ENCODE results near the gene GPC3.

Gene GPC3

GRCh38 chrX:133537142-133537541 is 448.3 kb downstream of the GPC3 start:
- no peaks in the 10 kb centered on the region for H3K4me1 ChIP-seq (ENCODE audit: control insufficient read depth, low read depth, low read length)
- no peaks in the 10 kb centered on the region for H3K79me2 ChIP-seq (ENCODE audit: control insufficient read depth, insufficient read depth, low read length)
- no peaks in the 10 kb centered on the region for H3K27me3 ChIP-seq (ENCODE audit: insufficient read depth, low read length, poor library complexity)
- no peak for DNase-seq
- H3K4me3 ChIP-seq (ENCODE audit: low read length): no peak overlapping the region
- H3K56ac ChIP-seq (ENCODE audit: low read length): no peak overlapping the region
- H2BK5ac ChIP-seq (ENCODE audit: low read length): no peak overlapping the region
- H2AK5ac ChIP-seq (ENCODE audit: low read length): no peak overlapping the region
- no peak overlapping the region for H3K18ac ChIP-seq (ENCODE audit: low read length)
- H3K36me3 ChIP-seq (ENCODE audit: control insufficient read depth, insufficient read depth, low read length): no peaks in the 10 kb centered on the region
- no peak overlapping the region for H3K27ac ChIP-seq (ENCODE audit: low read depth, low read length)
- no peak overlapping the region for H4K5ac ChIP-seq (ENCODE audit: low read length)
- H3K23ac ChIP-seq (ENCODE audit: low read length): no peak overlapping the region
- H3K4me2 ChIP-seq (ENCODE audit: low read length): no peak overlapping the region
- H4K8ac ChIP-seq (ENCODE audit: low read depth, low read length): no peak overlapping the region
- WGBS (ENCODE audit: extremely low coverage, insufficient coverage, low lambda C conversion rate): no CpG with 5 or more reads among the region's 3 CpGs
- no peak overlapping the region for H3K4ac ChIP-seq (ENCODE audit: low read depth, low read length)
- no peak overlapping the region for H2BK120ac ChIP-seq (ENCODE audit: low read depth, low read length)
- H3K9ac ChIP-seq (ENCODE audit: low read length): no peak overlapping the region
- no peaks in the 10 kb centered on the region for H3K79me1 ChIP-seq (ENCODE audit: low read length)
- H2BK15ac ChIP-seq (replicated peaks; ENCODE audit: low read depth): no peak overlapping the region

- H3K36me3 ChIP-seq (ENCODE audit: control insufficient read depth, insufficient read depth, low read length): no peaks in the 10 kb centered on the region
- H3K56ac ChIP-seq (ENCODE audit: low read length): no peak overlapping the region
- H3K4ac ChIP-seq (ENCODE audit: low read depth, low read length): no peak overlapping the region
- H2BK15ac ChIP-seq (replicated peaks; ENCODE audit: low read depth): no peak overlapping the region
- H3K27me3 ChIP-seq (ENCODE audit: insufficient read depth, low read length, poor library complexity): no peaks in the 10 kb centered on the region
- no peak overlapping the region for H3K4me3 ChIP-seq (ENCODE audit: low read length)
- no peaks in the 10 kb centered on the region for H3K79me2 ChIP-seq (ENCODE audit: control insufficient read depth, insufficient read depth, low read length)
- no peak overlapping the region for H3K27ac ChIP-seq (ENCODE audit: low read depth, low read length)
- no peak overlapping the region for H3K23ac ChIP-seq (ENCODE audit: low read length)
- no peak overlapping the region for H3K18ac ChIP-seq (ENCODE audit: low read length)
- H2BK120ac ChIP-seq (ENCODE audit: low read depth, low read length): no peak overlapping the region
- no peak for DNase-seq
- no peak overlapping the region for H3K9ac ChIP-seq (ENCODE audit: low read length)
- H2AK5ac ChIP-seq (ENCODE audit: low read length): no peak overlapping the region
- H3K4me2 ChIP-seq (ENCODE audit: low read length): no peak overlapping the region
- H4K8ac ChIP-seq (ENCODE audit: low read depth, low read length): no peak overlapping the region
- H2BK5ac ChIP-seq (ENCODE audit: low read length): no peak overlapping the region
- no CpG with 5 or more reads among the region's 2 CpGs for WGBS (ENCODE audit: extremely low coverage, insufficient coverage, low lambda C conversion rate)
- H3K4me1 ChIP-seq (ENCODE audit: control insufficient read depth, low read depth, low read length): no peaks in the 10 kb centered on the region
- H4K5ac ChIP-seq (ENCODE audit: low read length): no peak overlapping the region
- H3K79me1 ChIP-seq (ENCODE audit: low read length): no peaks in the 10 kb centered on the region
Measured at GRCh38 chrX:133535066-133535465, 450.3 kb downstream of the GPC3 start.

GRCh38 chrX:133534172-133534571 is 451.2 kb downstream of the GPC3 start:
- no peak overlapping the region for H3K4me3 ChIP-seq (ENCODE audit: low read length)
- no peak overlapping the region for H2BK5ac ChIP-seq (ENCODE audit: low read length)
- no peak overlapping the region for H4K8ac ChIP-seq (ENCODE audit: low read depth, low read length)
- H3K79me2 ChIP-seq (ENCODE audit: control insufficient read depth, insufficient read depth, low read length): no peaks in the 10 kb centered on the region
- H2BK15ac ChIP-seq (replicated peaks; ENCODE audit: low read depth): no peak overlapping the region
- H2BK120ac ChIP-seq (ENCODE audit: low read depth, low read length): no peak overlapping the region
- H3K4me1 ChIP-seq (ENCODE audit: control insufficient read depth, low read depth, low read length): no peaks in the 10 kb centered on the region
- H3K4ac ChIP-seq (ENCODE audit: low read depth, low read length): no peak overlapping the region
- H3K56ac ChIP-seq (ENCODE audit: low read length): no peak overlapping the region
- H3K9ac ChIP-seq (ENCODE audit: low read length): no peak overlapping the region
- H3K23ac ChIP-seq (ENCODE audit: low read length): no peak overlapping the region
- H3K27ac ChIP-seq (ENCODE audit: low read depth, low read length): no peak overlapping the region
- H3K18ac ChIP-seq (ENCODE audit: low read length): no peak overlapping the region
- H3K4me2 ChIP-seq (ENCODE audit: low read length): no peak overlapping the region
- no peaks in the 10 kb centered on the region for H3K36me3 ChIP-seq (ENCODE audit: control insufficient read depth, insufficient read depth, low read length)
- H3K79me1 ChIP-seq (ENCODE audit: low read length): no peaks in the 10 kb centered on the region
- no peak overlapping the region for H4K5ac ChIP-seq (ENCODE audit: low read length)
- no peaks in the 10 kb centered on the region for H3K27me3 ChIP-seq (ENCODE audit: insufficient read depth, low read length, poor library complexity)
- WGBS (ENCODE audit: extremely low coverage, insufficient coverage, low lambda C conversion rate): no CpG with 5 or more reads among the region's 4 CpGs
- no peak for DNase-seq
- no peak overlapping the region for H2AK5ac ChIP-seq (ENCODE audit: low read length)

DNA sequence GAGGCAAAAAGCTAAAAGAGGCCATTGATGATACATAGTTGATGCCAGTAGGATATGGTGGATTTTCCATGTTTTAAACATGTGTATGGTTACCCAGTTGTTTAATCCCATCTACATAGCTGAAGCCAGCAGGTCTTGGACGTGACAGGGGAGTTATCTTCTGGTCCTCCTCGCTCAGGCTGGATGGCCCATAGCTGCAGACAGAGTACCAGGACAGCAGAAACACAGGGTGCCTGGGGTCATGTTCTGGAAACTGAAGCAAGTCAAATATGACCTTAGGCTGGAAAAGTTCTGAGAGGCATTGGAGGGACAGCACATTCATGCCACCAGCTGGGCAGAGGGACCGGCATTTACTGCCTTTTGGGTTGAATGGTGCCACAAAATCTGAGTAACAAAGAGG is 452.1 kb downstream of the GPC3 start:
- Histone ChIP-seq H3K4me3 (ENCODE audit: low read length) (no peak overlapping the region), H2BK5ac (ENCODE audit: low read length) (no peak overlapping the region), H4K5ac (ENCODE audit: low read length) (no peak overlapping the region), H3K56ac (ENCODE audit: low read length) (no peak overlapping the region), H3K79me1 (ENCODE audit: low read length) (no peaks in the 10 kb centered on the region), H3K27me3 (ENCODE audit: insufficient read depth, low read length, poor library complexity) (no peaks in the 10 kb centered on the region), H2BK15ac (replicated peaks; ENCODE audit: low read depth) (no peak overlapping the region), H3K23ac (ENCODE audit: low read length) (no peak overlapping the region), H3K18ac (ENCODE audit: low read length) (no peak overlapping the region), H2BK120ac (ENCODE audit: low read depth, low read length) (no peak overlapping the region), H2AK5ac (ENCODE audit: low read length) (no peak overlapping the region), H3K4ac (ENCODE audit: low read depth, low read length) (no peak overlapping the region), H3K4me1 (ENCODE audit: control insufficient read depth, low read depth, low read length) (no peaks in the 10 kb centered on the region), H4K8ac (ENCODE audit: low read depth, low read length) (no peak overlapping the region), H3K79me2 (ENCODE audit: control insufficient read depth, insufficient read depth, low read length) (no peaks in the 10 kb centered on the region), H3K4me2 (ENCODE audit: low read length) (no peak overlapping the region), H3K27ac (ENCODE audit: low read depth, low read length) (no peak overlapping the region), H3K9ac (ENCODE audit: low read length) (no peak overlapping the region), H3K36me3 (ENCODE audit: control insufficient read depth, insufficient read depth, low read length) (no peaks in the 10 kb centered on the region)
- WGBS (ENCODE audit: extremely low coverage, insufficient coverage, low lambda C conversion rate): no CpG with 5 or more reads among the region's 3 CpGs
- no peak for DNase-seq

DNA sequence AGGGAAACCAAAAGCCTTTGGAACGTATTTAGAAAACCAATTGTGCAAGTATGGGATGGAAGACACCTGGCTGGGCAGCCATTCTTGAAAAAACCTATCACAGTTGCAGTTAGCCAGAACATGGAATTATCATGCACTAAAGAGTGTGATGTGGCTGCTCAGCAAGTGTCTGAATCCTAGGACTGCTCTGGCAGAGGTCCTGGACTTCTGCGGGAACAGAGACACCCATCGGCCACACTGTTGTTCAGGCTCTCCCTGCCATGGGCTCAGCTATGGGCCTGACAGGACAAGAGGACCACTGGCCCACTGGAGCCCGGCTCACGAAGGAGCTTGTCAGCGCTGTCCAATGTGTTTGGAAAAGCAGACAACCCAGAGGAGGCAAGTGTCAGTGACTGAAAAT is 454.4 kb downstream of the GPC3 start:
- Histone ChIP-seq H3K79me1 (ENCODE audit: low read length) (no peaks in the 10 kb centered on the region), H3K4ac (ENCODE audit: low read depth, low read length) (no peak overlapping the region), H2BK15ac (replicated peaks; ENCODE audit: low read depth) (no peak overlapping the region), H3K23ac (ENCODE audit: low read length) (no peak overlapping the region), H3K56ac (ENCODE audit: low read length) (no peak overlapping the region), H3K9ac (ENCODE audit: low read length) (no peak overlapping the region), H3K27ac (ENCODE audit: low read depth, low read length) (no peak overlapping the region), H3K18ac (ENCODE audit: low read length) (no peak overlapping the region), H4K5ac (ENCODE audit: low read length) (no peak overlapping the region), H2BK5ac (ENCODE audit: low read length) (no peak overlapping the region), H4K8ac (ENCODE audit: low read depth, low read length) (no peak overlapping the region), H3K4me1 (ENCODE audit: control insufficient read depth, low read depth, low read length) (no peaks in the 10 kb centered on the region), H3K4me3 (ENCODE audit: low read length) (no peak overlapping the region), H3K4me2 (ENCODE audit: low read length) (no peak overlapping the region), H3K27me3 (ENCODE audit: insufficient read depth, low read length, poor library complexity) (no peaks in the 10 kb centered on the region), H3K36me3 (ENCODE audit: control insufficient read depth, insufficient read depth, low read length) (no peaks in the 10 kb centered on the region), H2AK5ac (ENCODE audit: low read length) (no peak overlapping the region), H2BK120ac (ENCODE audit: low read depth, low read length) (no peak overlapping the region), H3K79me2 (ENCODE audit: control insufficient read depth, insufficient read depth, low read length) (no peaks in the 10 kb centered on the region)
- WGBS (ENCODE audit: extremely low coverage, insufficient coverage, low lambda C conversion rate): no CpG with 5 or more reads among the region's 6 CpGs
- no peak for DNase-seq

- no peaks in the 10 kb centered on the region for H3K27me3 ChIP-seq (ENCODE audit: insufficient read depth, low read length, poor library complexity)
- WGBS (ENCODE audit: extremely low coverage, insufficient coverage, low lambda C conversion rate): no CpG with 5 or more reads among the region's 3 CpGs
Measured at GRCh38 chrX:133529578-133529977, 455.8 kb downstream of the GPC3 start.

More at GRCh38 chrX:133529578-133529977, 455.8 kb downstream of the GPC3 start:
- no peak overlapping the region for H2AK5ac ChIP-seq (ENCODE audit: low read length)
- H3K9ac ChIP-seq (ENCODE audit: low read length): no peak overlapping the region
- no peak overlapping the region for H4K8ac ChIP-seq (ENCODE audit: low read depth, low read length)
- no peak overlapping the region for H2BK120ac ChIP-seq (ENCODE audit: low read depth, low read length)
- no peak overlapping the region for H2BK5ac ChIP-seq (ENCODE audit: low read length)
- H3K4me3 ChIP-seq (ENCODE audit: low read length): no peak overlapping the region
- DNase-seq: no peak
- no peak overlapping the region for H3K27ac ChIP-seq (ENCODE audit: low read depth, low read length)
- H3K79me1 ChIP-seq (ENCODE audit: low read length): no peaks in the 10 kb centered on the region
- H3K4ac ChIP-seq (ENCODE audit: low read depth, low read length): no peak overlapping the region
- no peak overlapping the region for H3K18ac ChIP-seq (ENCODE audit: low read length)
- H4K5ac ChIP-seq (ENCODE audit: low read length): no peak overlapping the region
- H3K4me1 ChIP-seq (ENCODE audit: control insufficient read depth, low read depth, low read length): no peaks in the 10 kb centered on the region
- no peak overlapping the region for H2BK15ac ChIP-seq (replicated peaks; ENCODE audit: low read depth)
- no peak overlapping the region for H3K23ac ChIP-seq (ENCODE audit: low read length)
- no peaks in the 10 kb centered on the region for H3K79me2 ChIP-seq (ENCODE audit: control insufficient read depth, insufficient read depth, low read length)
- H3K36me3 ChIP-seq (ENCODE audit: control insufficient read depth, insufficient read depth, low read length): no peaks in the 10 kb centered on the region
- no peak overlapping the region for H3K56ac ChIP-seq (ENCODE audit: low read length)
- H3K4me2 ChIP-seq (ENCODE audit: low read length): no peak overlapping the region

Data from mesendoderm (in vitro differentiated cells).